Measurements from ENCODE around the gene NEDD4L.

NEDD4L gene

DNA sequence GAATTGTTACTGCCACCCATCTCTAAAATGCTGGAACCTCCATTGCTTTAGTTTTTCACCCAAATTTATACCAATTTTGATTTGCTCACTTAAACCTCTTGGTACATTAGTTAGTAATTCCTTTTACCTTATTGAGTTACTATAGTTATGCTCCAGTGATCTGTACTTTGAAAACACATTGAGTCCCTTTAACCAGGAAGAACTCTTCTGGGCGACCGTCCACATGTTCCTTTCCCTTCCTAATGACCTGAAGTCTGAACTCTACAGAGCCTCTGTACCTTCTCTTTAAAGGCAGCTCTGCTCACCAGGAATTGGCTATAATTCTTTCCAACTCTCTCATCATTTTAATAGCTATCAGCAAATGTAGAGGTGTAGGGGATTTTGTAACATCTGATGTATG lies 290.0 kb downstream of the NEDD4L start:
- no peak for FAIRE-seq

DNA sequence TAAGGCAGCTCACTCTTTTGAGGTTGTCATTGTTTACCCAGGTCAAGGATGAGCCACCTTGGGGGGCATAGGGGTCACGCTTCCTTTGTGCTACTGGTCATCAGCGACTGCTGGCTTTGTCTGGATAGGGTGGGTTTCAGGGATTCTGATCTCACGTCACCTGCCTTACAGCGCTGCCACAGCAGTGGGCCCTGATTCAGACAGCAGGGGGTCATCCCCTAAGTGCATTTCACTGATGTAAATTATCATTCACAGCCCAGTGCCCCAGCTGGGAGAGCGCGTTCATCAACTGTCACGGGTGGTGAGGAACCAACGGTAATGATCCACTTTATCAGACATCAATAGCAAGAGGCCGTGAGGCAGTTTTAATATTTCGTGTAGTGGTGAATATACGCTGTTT lies 291.2 kb downstream of the NEDD4L start:
- no peak for FAIRE-seq

GRCh38 chr18:58335821-58336220 lies 291.8 kb downstream of the NEDD4L start:
- FAIRE-seq, result no peak

DNA sequence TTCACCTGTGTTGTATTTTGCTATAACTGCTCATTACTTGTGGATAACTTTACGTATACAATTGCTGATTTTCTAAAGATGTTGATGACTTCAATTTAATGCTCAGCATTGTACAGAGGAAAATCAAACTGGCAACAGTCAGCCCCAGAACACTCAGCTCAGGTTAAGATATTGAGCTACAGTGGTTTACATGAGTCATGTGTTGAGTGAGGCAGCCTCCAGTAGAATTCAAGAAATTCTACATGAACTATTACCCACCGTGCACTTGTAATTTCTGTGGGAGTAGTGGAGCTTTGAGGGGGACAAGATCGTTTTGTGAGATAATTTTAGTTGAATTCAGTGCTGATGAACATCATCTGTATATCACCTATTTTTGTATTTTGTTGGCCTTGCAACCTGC lies 292.6 kb downstream of the NEDD4L start:
- no peak for FAIRE-seq

- FAIRE-seq, result no peak
Observed at GRCh38 chr18:58337285-58337684, 293.3 kb downstream of the NEDD4L start.

DNA sequence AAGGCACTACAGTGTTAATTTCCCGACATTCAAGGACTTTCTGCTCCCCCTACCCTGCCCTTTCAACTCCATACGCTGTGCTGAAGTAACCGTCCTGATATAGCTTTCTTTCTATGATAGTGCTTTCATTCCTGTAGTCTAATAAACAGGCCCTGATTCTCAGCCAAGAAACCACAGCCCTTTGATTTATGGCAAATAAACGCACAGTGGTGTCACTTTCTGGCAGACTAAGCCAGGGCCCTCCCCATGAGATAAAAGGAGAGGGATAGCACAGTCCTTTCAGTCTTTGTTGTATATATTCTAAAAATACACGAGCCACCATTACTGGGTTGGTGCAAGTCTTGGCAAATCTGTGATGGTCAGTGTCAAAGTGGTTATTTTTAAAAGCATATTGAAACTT lies 293.7 kb downstream of the NEDD4L start:
- no peak for FAIRE-seq

- no peak for FAIRE-seq
Observed at GRCh38 chr18:58338141-58338540, 294.1 kb downstream of the NEDD4L start.

- no peak for FAIRE-seq
Observed at GRCh38 chr18:58338961-58339592, 295.1 kb downstream of the NEDD4L start.

GRCh38 chr18:58339890-58340289 lies 295.9 kb downstream of the NEDD4L start:
- FAIRE-seq, result no peak

DNA sequence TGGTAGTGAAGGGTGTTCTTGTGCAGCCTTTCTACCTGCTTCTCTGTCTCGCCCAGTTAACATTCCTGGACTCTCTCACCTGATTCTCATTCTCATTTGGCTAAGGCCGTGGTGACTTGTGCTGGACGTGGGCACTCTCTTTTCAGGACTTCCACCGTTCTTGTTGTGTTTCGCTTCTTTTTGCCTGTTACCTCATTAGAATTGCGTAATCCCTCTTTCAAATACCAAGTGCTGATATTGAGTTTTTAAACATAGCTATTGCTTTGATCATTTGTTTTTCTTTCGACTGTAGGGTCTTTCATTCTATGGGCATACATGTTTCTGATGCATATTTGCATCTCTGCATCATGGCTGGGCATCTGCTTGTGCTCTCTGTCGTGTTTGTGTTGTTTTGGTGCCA lies 297.9 kb downstream of the NEDD4L start:
- FAIRE-seq, result no peak

- no peak for FAIRE-seq
Observed at GRCh38 chr18:58344080-58344670, 300.1 kb downstream of the NEDD4L start.

GRCh38 chr18:58344861-58345463 lies 300.9 kb downstream of the NEDD4L start:
- no peak for FAIRE-seq

GRCh38 chr18:58345875-58346274 lies 301.8 kb downstream of the NEDD4L start:
- FAIRE-seq, result no peak

DNA sequence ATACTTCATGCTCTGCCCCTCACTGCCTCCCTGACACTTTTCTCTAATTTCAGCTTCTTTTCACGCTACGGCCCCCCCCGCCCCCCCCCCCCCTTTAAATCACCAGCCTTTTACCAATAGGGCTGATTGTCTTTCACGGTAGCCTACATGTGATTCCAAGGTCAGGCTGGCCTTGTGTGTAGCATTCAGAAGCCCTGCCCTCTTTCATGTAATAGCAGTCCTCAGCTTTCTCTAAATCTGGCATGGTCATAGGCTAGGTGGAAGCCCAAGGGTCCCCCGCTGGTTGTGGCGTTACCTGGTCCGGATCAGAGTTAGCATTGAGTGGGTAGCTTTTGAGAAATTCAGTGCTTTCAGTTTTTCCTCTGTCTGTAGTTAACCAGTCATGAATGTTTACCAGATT lies 303.1 kb downstream of the NEDD4L start:
- no peak for FAIRE-seq

- no peak for FAIRE-seq
Observed at GRCh38 chr18:58348517-58348916, 304.5 kb downstream of the NEDD4L start.

DNA sequence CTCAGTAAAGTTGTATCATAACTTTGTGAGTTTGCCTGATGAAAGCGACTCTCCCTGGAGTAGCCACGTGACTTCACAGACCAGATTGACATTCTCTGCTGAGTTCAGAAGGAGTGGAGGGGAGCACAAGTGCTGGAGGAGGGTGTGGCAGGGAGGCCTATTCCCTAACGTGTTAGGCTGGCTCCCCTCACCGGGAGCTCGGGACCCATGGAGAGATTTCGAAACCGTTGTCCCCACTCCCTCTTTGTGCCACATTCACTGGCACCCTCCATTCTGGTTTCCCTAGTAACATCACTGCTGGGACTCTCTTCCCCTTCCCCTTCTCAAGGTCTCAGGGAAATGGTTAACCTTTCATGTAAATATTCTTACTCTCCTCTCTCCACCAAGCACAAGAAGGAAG lies 304.9 kb downstream of the NEDD4L start:
- FAIRE-seq, result no peak

- no peak for FAIRE-seq
Observed at GRCh38 chr18:58349650-58350049, 305.6 kb downstream of the NEDD4L start.

DNA sequence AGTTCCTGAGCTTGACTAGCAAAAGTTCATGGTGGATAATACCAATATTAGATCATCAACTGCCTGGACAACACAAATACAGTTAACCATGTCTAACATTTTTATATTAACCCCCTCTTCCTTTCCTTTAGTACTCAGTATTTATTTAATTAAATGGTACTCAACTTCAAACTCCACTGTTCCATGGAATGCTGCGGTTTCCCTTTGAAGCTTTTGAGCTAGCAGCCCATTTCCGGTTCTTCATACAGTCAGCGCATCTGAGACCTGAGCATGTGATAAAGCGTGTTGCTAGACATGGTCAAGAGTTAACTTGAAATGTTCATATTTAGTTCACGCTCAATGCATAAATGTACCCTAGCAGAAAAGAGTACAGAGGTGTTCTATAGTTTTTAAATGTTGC lies 306.5 kb downstream of the NEDD4L start:
- no peak for FAIRE-seq

GRCh38 chr18:58351776-58352175 lies 307.8 kb downstream of the NEDD4L start:
- no peak for FAIRE-seq

DNA sequence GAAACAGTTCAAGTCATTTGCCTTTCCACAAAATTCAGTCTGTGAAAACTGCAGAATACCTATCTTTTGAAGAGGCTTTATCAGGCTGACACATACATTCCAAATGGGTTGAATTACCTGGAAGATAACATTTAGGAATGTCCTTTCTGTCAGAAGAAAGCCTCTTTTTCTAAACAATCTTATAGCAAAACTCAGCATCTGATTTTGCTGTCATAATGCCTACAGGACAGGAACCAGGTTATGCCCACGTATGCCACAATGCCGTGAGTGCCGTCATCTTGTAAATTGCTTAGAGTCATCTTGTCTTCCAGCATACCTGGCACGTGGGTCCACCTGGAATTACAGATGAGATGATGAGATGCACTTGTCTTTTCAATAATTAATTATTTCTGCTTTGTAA lies 309.6 kb downstream of the NEDD4L start:
- no peak for FAIRE-seq

- FAIRE-seq, result no peak
Observed at GRCh38 chr18:58354051-58354450, 310.0 kb downstream of the NEDD4L start.

GRCh38 chr18:58354791-58355190 lies 310.8 kb downstream of the NEDD4L start:
- no peak for FAIRE-seq

GRCh38 chr18:58355243-58355642 lies 311.2 kb downstream of the NEDD4L start:
- no peak for FAIRE-seq

GRCh38 chr18:58359218-58359617 lies 315.2 kb downstream of the NEDD4L start:
- no peak for FAIRE-seq

DNA sequence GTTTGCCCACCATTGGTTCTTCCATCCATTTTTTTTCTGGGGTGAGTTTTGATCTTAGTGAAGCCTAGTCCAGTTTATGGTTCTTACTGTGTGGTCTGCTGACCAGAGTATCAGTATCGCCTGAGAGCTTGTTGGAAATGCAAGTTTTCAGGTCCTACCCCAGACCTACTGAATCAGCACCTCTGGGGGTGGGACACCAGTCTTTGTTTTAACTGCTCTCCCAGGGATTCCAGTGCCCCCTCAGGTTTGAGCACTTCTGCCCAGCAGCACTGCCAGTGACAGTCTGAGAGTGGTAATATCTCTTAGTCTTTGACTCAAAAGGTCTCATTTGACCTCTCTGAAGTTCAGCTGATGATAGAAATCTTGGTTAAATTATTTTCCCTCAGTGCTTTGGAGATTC lies 315.6 kb downstream of the NEDD4L start:
- FAIRE-seq, result no peak

Data from TTC549 (cell line).